GM18867 (cell line): ENCODE measurements around the gene SECISBP2.
A peak's percentile ranks its signal among the peaks of the same experiment; 100 is the strongest.
"Not testable (repeated sequence)": the region's sequence is repeated elsewhere in the genome, so short reads cannot be mapped to it uniquely, and the experiment has no call there.

Source experiments
- ATAC-seq: cut with Tn5 transposase; IDR thresholded peaks from one replicate; pipeline ENCODE4 v1.9.1; 2021; ENCODE audit warnings: mild to moderate bottlenecking, moderate library complexity; ENCODE audit not compliant: unreplicated experiment

SECISBP2 gene

GRCh38 chr9:89363921-89364665 lies 45.8 kb downstream of the SECISBP2 start:
- no peak for ATAC-seq

GRCh38 chr9:89364666-89365531 lies 46.6 kb downstream of the SECISBP2 start:
- ATAC-seq = no peak

DNA sequence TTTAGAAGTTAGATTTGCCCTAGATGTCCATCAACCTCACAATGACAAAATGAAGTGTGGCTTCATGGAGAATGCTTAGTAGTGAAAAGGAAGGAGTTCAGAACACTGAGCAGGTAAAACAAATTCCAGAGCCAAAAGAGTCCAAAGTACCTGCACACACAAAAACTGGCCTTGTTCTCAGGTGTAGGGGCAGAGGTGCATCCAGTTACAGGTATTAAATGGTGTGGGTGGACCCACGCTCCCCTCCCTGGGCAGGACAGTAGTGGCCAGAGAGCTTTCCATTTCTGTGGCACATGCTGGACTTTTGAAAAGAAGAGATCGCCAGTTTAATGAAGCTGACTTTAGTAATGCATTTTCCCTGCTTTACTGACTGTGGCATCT lies 47.2 kb downstream of the SECISBP2 start:
- ATAC-seq = no peak

DNA sequence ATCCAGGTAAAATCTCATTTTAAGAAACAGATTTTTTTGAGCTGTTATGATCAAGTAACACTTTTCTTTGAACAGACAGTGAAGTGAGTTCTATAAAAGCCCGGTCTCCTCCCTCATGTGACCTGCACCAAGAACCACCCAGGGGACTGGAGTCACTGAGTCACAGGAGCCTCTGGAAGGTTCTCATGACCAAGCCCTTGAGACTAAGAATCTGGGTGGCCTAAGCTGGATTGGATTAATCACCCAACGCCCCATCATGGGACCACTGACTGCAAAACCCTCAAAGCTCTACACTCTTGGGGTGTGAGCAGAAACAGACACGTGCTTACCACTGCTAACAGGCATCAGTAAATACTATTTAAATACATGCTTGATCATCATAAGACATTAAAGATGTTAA lies 48.4 kb downstream of the SECISBP2 start:
- no peak for ATAC-seq

GRCh38 chr9:89367281-89367680 lies 49.0 kb downstream of the SECISBP2 start:
- ATAC-seq = no peak

GRCh38 chr9:89367726-89368437 lies 49.6 kb downstream of the SECISBP2 start:
- ATAC-seq = no peak

- no peak for ATAC-seq
These were observed 50.2 kb downstream of the SECISBP2 start for GRCh38 chr9:89368550-89368949.

DNA sequence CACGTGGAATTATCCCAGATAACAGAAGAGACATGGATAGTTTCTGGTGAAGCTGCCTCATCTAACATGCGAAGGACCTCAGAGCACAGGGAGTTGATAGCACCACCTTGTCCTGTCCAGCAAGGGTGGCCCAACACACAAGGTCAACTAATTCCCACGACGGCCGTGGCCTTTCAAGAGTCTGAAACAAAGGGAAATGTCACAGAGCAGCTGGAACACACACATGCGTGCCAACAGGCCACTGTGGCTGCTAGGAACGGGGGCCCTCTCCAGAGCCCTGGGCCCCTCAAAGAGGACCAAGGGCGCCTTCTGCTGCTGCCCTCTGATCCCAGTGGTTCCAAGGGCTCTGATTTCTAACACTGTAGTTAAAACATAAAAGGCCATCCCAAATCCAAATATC lies 50.7 kb downstream of the SECISBP2 start:
- ATAC-seq = no peak

GRCh38 chr9:89370593-89370992 lies 52.3 kb downstream of the SECISBP2 start:
- no peak for ATAC-seq

GRCh38 chr9:89371791-89372190 lies 53.5 kb downstream of the SECISBP2 start:
- ATAC-seq = not testable (repeated sequence)

- no peak for ATAC-seq
These were observed 54.0 kb downstream of the SECISBP2 start for GRCh38 chr9:89372230-89372816.

GRCh38 chr9:89372979-89373378 lies 54.7 kb downstream of the SECISBP2 start:
- ATAC-seq = no peak

DNA sequence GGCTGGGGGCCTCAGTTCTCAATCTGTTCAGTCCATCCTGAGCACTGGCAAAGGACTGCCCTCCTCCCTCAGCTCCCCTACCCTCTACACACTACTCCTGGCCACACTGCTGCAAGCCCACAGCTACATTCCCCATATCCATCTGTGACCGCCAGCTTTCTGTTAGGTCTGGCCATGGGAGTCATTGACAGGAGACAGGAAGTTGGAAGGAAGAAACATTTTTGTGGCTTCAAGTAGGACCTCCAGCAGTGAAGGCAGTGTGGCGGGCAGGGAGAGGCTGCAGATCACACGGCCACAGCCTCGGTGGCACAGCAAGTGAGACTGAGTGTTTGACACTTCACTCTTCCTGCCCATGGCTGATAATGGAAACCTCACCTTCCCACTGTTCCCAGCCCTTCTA lies 55.9 kb downstream of the SECISBP2 start:
- no peak for ATAC-seq

GRCh38 chr9:89375191-89375760 lies 57.0 kb downstream of the SECISBP2 start:
- ATAC-seq = peak; percentile 49

GRCh38 chr9:89376286-89376685 lies 58.0 kb downstream of the SECISBP2 start:
- ATAC-seq = no peak

- ATAC-seq = no peak
These were observed 58.5 kb downstream of the SECISBP2 start for GRCh38 chr9:89376741-89377351.

DNA sequence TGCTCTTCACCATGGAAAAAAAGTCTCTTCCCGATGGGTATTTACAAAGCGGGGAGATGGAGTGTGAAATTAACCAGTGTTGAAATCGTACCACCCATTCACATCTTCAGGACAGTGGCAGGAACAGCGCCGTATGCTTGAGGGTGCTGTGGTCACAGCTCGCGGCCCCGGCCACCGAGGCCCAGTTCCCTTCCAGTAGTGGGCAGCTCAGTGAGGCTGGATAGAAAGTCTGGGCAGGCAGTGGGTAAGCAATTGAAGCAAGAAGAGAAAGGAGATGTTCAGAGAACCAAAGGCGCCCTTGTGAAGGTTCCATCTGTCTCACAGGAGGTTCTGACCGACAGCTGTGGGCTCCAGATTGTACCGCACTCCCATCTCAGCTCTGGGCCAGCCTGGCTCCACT lies 59.1 kb downstream of the SECISBP2 start:
- no peak for ATAC-seq

GRCh38 chr9:89378541-89378940 lies 60.2 kb downstream of the SECISBP2 start:
- ATAC-seq = no peak

DNA sequence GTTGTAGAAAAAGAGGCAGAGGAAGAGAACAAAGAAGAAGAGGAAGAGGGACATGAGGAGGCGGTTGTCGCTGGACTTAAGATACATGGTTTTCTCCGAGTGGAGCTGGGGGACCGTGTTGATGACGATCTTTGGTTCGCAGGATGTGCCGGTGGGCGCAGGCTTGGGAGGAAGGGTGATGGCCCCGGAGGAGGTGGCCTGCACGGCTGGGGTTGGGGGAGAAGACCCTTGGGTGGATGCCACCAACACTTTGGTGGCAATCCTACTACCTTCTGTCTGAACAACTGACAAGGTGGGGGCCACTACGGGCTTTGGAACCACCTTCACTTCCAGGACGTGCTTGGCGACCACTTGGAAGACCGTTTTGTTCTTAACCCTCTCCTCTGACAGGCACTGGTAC lies 60.7 kb downstream of the SECISBP2 start:
- ATAC-seq = no peak

DNA sequence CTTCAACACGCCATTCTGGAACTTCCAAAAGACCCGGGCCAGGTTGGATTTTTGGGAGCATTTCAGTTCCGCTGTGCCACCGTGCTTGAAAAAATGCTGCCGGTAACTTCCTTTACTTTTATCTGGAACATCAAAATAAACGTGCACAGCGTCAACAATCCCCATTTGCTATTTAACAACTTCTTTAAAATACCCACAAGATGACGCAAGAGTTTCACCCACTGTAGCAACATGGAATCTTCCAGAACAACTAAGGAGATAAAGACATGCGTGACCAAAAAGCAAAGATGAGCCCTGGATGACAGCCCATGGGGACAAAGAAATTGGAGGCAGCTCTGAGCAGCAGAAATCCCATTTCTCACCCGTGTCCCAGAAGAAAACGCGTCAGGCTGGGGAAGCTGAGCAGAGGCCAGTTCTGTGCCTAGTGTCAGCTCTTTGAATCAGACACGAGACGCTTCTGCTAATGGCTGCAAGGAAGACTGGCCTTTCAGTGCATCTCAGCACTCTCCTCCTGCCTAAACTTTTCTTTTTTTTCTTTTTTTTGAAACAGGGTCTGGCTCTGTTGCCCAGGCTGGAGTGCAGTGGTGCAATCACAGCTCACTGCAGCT lies 61.3 kb downstream of the SECISBP2 start:
- ATAC-seq = no peak
